Measurements from ENCODE around the gene TRIM64C.
"Not testable (repeated sequence)": the region's sequence is repeated elsewhere in the genome, so short reads cannot be mapped to it uniquely, and the experiment has no call there.

TRIM64C gene, protein sequence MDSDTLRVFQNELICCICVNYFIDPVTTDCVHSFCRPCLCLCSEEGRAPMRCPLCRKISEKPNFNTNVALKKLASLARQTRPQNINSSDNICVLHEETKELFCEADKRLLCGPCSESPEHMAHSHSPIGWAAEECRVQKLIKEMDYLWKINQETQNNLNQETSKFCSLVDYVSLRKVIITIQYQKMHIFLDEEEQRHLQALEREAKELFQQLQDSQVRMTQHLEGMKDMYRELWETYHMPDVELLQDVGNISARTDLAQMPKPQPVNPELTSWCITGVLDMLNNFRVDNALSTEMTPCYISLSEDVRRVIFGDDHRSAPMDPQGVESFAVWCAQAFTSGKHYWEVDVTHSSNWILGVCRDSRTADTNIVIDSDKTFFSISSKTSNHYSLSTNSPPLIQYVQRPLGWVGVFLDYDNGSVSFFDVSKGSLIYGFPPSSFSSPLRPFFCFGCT

DNA sequence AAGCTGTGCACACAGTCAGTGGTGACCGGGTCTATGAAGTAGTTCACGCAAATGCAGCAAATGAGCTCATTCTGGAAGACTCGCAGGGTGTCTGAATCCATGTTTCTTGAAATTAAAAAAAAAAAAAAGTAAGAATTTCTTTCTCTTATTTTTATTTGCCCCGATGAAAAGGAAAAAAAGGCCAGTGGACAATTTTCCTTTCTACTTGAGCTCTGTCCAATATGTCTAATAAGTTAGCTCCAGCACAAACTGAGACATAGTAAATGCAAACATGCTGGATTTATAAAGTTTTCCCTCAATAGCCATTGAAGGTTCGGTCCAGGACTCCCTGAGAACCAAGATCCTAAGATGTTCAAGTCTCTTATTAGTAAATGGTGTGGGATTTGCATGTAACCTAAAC lies at the start of gene TRIM64C:
Gene TRIM64C (minus strand): TSS at position 101 of the 400 bp plus-strand sequence. CDS start 0 bp downstream, at position 101.
- not testable (repeated sequence) for H3K27ac ChIP-seq; H3K4me1 ChIP-seq (ENCODE audit: control insufficient read depth in 1 of 2, insufficient read depth in 1 of 2, low read depth in 1 of 2, low read length in 1 of 2); H3K4me3 ChIP-seq (ENCODE audit: low read depth in 1 of 2, low read length in 1 of 2); H3K36me3 ChIP-seq; H3K27me3 ChIP-seq; H3K9me3 ChIP-seq

- H3K4me3 ChIP-seq (ENCODE audit: low read depth in 1 of 2, low read length in 1 of 2); H3K36me3 ChIP-seq; H3K27ac ChIP-seq; H3K9me3 ChIP-seq; H3K27me3 ChIP-seq; H3K4me1 ChIP-seq (ENCODE audit: control insufficient read depth in 1 of 2, insufficient read depth in 1 of 2, low read depth in 1 of 2, low read length in 1 of 2): not testable (repeated sequence)
Observed at GRCh38 chr11:49102356-49102755, 43.4 kb upstream of the TRIM64C start.

GRCh38 chr11:49069897-49070296 lies 11.0 kb upstream of the TRIM64C start:
- H3K27ac ChIP-seq; H3K4me3 ChIP-seq (ENCODE audit: low read depth in 1 of 2, low read length in 1 of 2); H3K9me3 ChIP-seq; H3K36me3 ChIP-seq; H3K4me1 ChIP-seq (ENCODE audit: control insufficient read depth in 1 of 2, insufficient read depth in 1 of 2, low read depth in 1 of 2, low read length in 1 of 2); H3K27me3 ChIP-seq: not testable (repeated sequence)

- not testable (repeated sequence) for H3K4me1 ChIP-seq (ENCODE audit: control insufficient read depth in 1 of 2, insufficient read depth in 1 of 2, low read depth in 1 of 2, low read length in 1 of 2); H3K36me3 ChIP-seq; H3K27me3 ChIP-seq; H3K4me3 ChIP-seq (ENCODE audit: low read depth in 1 of 2, low read length in 1 of 2); H3K27ac ChIP-seq; H3K9me3 ChIP-seq
Observed at GRCh38 chr11:49049821-49050220, 9.1 kb downstream of the TRIM64C start.

DNA sequence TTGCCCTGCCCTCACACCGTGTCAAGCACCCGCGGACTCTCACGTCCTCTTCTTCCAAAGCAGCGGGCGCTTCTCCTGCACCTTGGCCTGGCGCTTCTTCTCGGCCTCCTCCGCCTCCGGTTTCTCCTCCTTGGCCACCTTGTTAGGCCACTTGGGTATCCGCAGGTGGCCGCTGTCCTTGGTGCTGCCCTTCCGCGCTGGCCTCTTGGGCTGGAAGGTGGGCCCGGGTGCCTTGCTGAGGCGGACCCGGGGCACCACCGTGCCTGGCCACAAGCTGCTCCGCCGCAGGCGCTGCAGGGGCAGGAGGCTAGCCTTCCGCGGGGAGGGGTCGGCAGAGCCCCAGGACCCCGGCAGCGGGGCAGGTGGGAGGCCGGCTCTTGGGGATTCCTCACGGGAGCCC lies 10.7 kb downstream of the TRIM64C start:
- H3K9me3 ChIP-seq; H3K4me1 ChIP-seq (ENCODE audit: control insufficient read depth in 1 of 2, insufficient read depth in 1 of 2, low read depth in 1 of 2, low read length in 1 of 2); H3K27ac ChIP-seq; H3K27me3 ChIP-seq; H3K4me3 ChIP-seq (ENCODE audit: low read depth in 1 of 2, low read length in 1 of 2); H3K36me3 ChIP-seq: not testable (repeated sequence)

GRCh38 chr11:49028523-49028922 lies 30.4 kb downstream of the TRIM64C start, which contains the start of gene TRIM49B:
Gene TRIM49B (plus strand): TSS chr11:49028823. CDS start chr11:49031600, 2,777 bp downstream.
- H3K27ac ChIP-seq; H3K4me3 ChIP-seq (ENCODE audit: low read depth in 1 of 2, low read length in 1 of 2); H3K4me1 ChIP-seq (ENCODE audit: control insufficient read depth in 1 of 2, insufficient read depth in 1 of 2, low read depth in 1 of 2, low read length in 1 of 2); H3K27me3 ChIP-seq; H3K36me3 ChIP-seq; H3K9me3 ChIP-seq: not testable (repeated sequence)
